HG03378 (cell line): Measurements from ENCODE around the gene MAPK10.
"Not testable (repeated sequence)": the region's sequence is repeated elsewhere in the genome, so short reads cannot be mapped to it uniquely, and the experiment has no call there.

Experiments used
- ATAC-seq: cut with Tn5 transposase; IDR thresholded peaks from one replicate; pipeline ENCODE4 v1.9.1; 2021; ENCODE audit warnings: mild to moderate bottlenecking, moderate library complexity; ENCODE audit not compliant: unreplicated experiment

Gene MAPK10

DNA sequence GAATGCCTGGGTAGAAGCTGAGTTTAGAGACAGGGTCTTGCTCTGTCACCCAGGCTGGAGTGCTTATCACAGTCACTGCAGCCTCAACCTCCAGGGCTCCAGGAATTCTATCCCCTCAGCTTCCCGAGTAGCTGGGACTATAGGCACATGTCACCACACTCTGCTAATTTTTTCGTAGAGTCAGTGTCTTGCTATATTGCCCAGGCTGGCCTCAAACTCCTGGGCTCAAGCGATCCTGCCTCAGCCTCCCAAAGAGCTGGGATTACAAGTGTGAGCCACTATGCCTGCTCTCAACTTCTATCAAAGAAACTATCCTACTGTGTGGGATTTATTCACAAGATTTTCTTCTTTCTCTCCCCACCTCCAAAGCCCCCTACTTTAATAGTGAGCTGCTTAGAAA is 15.7 kb downstream of the MAPK10 start:
- ATAC-seq: no peak

DNA sequence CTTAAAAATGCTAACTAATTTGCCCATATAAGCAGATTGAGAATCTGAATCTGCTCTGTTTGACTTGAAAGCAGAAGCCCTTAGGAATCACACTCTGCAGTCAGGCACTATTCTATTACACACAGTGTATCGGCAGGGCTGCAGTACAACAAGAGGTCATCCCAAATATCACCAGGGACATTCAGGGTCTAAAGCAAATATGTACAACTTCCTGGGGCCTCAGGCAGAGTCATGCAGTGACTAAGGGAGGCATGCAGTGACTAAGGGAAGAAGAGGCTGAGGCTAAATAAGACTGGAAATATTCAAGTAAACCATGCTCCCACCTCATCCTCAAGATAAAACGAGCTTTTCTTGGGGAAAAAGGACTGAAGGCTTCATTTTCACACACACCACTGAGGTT is 20.9 kb downstream of the MAPK10 start:
- ATAC-seq: no peak

DNA sequence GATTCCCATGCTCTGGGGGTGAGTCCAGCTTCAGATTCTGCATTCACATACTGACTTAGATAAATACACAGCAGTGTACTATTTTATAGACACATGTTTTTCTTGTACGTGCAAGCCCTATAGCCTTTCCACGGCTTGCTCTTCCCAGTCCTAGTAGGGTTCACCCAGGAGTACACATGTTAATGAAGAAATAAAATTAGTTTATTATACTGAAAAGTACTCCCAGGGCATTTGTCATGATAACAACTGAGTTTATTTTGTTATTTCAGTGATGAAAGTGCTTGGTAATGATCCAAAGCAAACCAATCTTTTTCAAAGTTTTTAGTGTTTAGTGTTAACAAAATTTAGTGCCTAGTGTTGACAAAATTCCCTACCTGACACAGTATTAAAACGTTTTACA is 21.3 kb downstream of the MAPK10 start:
- ATAC-seq: no peak

DNA sequence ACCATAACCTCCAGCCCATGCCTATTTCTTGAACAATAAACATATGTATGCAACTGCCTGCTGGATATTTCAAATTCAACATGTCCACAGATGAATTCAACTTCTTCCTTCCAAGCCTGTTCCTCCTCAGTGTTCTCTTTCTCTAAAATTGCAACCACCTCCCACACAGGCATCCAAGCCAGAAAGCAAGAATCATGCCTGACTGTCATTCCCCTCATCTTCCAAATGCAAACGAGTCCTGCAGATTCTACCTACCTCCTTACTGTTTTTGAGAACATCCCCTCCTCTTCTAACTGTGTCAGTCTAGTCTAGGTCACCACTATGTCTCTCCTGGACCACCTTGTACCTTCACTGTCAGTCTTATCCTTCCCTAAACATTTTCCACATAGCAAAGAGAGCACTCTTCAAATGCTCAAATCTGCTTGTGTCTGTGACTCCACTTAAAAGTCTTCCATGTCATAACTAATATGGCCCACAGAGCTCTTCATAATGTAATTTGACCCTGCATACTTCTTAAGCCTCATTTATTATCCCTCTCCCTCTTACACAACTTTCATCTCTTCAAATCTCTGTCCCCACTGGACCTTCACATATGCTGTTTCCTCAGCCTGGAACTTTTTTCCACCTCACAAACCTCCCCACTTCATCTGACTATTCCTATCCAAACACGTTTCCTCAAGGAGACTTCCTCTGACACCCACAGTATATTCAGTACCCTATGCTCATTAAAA is 25.7 kb downstream of the MAPK10 start:
- no peak for ATAC-seq

DNA sequence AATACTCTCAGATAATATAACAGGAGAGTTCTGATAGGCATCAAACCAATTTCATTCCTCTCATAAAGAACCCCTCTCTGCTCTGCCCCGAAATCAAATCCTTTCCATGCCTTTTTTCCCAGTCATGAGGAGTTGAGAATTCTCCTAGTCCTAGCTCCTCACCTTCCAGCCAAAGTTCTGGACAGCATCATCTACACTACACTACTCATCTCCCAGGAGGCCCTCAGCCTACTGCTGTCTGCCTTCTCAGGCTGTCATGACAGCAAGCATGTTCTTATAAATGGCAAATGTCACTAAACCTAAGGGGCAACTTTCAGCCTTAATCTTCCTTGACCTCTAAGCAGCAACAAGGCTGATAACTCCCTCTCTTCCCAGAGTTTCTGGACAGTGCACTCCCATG is 26.6 kb downstream of the MAPK10 start:
- no peak for ATAC-seq

DNA sequence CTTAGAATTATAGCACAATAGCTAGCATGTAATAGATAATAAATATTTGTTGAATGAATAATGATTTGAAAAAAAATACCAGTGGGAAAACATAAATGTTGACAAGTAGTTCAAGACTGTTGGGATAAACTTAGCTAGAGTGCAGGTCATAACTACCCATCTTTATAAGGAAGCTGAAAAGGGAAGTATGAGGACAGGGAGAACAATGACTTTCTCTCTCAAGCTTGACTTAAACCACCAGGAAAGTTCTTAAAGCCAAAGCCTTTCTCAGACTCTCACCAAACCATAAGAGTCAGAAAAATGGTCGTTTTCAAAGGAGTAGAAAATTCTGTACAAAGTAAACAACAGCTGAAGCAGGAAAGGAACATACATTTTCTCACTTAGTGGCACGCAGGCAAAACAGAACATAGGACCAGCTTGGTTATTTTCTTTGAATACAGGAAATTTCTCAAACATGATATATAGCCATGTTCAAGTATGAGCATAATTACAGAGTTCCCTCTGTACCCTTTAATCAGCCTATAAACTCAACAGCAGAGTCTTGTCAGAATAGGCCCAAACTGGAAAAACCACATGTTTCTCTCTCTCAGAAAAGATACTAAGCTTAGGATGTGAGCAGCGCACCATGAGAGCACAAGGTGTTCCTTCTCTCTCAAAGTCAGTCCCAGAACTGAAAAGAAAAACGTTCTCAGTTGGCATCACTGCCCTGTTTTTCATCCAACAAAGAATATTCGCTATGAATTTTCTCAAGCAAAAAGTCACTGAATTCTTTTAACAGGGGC is 28.7 kb downstream of the MAPK10 start:
- ATAC-seq: no peak

DNA sequence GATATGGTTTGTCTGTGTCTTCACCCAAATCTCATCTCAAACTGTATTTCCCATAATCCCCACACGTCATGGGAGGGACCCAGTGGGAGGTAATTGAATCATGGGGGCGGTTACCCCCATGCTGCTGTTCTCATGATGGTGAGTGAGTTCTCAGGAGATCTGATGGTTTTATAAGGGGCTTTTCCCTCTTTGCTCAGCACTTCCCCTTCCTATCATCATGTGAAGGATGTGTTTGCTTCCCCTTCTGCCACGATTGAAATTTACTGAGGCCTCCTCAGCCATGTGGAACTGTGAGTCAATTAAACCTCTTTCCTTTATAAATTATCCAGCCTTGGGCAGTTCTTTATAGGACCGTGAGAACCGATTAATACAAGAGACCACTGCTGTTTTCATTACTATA is 29.4 kb downstream of the MAPK10 start:
- not testable (repeated sequence) for ATAC-seq

DNA sequence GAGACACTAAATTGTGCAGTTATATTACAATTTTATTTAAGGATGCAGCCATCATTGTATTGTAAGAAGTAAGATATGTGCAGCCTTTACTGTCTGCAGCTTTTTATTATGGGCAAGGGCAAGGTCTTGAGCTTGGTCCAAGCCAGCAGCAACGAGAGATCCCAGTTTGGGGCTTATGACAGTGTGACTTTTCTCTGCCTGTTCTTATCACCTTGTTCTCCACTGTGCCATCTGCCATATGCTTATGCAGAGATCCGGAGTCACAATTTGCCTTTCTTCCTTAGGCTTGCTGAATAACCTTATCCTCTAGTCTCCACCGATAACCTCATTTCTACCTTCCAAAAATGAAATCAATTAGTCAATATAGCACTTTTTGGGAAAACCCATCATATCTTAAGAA is 30.4 kb downstream of the MAPK10 start:
- no peak for ATAC-seq

DNA sequence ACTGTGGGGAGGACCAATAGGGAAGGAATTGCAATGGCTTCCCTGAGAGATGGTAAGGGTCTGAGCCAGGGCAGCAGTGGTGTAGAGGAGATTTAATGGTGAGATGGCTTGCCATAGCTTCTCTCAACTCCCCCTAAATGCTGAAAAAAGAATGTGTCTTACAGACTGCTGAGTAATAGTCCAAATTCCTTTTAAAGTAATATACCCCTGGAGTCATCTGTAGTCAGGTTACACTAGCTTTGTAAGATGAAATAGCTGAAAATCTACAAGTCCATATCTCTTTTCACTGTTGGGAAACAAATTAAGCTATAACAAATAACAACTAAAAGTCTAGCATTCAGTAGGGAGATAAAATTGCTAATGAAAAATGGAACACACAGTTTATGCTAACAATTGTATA is 33.5 kb downstream of the MAPK10 start:
- ATAC-seq: no peak

DNA sequence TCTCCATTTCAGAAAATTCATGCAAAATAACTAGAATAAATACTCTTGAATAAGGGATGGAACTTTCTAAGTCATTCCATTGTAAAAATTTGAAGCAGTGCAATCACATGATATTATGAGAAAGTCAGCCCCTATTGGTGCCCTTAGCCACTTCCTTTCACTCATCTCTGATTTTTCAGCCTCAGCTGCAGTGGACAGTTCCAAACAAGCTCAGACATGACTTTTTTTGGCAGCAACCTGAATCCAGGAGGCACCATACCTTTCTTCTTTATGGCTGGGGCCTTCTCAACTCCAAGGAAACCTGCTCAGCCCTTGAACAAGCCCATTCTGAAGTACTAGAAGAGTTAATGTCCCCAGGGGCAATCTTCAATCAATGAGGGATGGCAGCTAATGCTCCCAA is 40.5 kb downstream of the MAPK10 start:
- ATAC-seq: no peak

DNA sequence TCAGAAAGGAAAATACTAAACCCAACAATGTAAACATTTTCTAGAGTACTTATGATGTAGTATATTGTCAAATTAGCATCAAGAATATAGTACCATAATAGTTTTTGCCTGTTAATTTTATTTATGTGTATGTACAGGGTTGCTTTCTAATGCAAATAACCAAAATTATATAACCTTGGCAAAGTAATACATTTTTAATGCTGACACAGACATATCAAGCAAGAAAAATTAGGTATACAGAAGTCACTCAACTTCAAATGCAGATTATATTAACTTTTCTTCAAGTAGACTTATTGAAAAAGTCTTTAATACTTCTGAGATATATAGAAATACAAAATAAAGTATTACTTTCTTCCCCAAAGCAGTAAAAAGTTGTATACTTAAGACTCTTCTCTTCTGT is 44.3 kb downstream of the MAPK10 start:
- ATAC-seq: no peak

DNA sequence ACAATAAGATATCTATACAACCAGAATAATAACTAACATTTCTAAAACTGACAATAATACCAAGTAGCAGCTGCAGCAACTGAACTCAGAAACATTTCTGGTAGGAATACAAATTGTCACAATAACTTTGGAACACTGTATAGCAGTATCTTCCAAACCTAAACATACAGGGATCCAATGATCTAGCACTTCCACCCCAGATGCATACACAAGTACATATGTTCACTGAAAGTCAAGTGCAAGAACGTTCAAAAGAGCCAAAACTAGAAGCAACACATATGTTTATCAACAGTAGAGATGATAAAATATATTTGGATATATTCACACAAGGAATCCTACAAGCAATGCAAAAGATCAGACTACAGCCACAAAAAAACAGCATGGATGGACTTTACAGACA is 46.2 kb downstream of the MAPK10 start:
- no peak for ATAC-seq

DNA sequence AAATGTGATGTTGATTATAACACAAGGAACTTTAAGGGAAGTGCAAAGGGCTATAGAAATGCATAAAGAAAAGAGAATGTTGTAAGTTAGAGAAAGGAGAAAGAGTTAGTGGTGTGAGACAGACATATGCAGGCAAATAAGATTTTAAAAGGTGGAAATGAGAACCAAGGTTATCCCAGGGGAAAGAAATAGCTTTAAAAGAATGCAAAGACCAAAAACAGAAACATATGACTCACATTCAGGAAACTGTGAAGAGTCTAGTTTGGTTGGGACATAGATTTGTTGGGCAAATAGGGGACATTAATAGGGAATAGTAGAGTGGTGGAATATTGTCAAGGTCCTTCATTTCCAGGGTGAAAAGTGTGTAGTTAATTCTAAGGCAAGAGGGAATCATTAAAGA is 52.4 kb downstream of the MAPK10 start:
- no peak for ATAC-seq

DNA sequence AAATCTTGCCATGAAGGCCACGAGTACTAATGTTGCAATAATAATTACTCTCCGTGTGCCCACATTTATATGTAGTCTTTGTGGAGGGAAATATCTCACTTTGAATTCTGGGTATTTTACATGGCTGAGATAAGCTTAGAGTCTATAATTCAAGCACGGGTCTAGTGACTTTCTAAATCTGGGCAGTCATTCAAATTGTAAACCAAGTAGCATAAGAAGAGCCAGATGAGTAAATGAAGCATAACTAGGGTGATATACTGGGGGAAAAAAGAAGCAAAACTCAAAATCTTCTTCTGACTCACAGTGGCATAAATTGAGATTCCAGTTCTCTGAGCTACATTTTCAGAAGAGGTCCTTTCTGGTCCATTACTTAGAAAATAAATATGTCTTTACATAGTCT is 53.0 kb downstream of the MAPK10 start:
- ATAC-seq: no peak

DNA sequence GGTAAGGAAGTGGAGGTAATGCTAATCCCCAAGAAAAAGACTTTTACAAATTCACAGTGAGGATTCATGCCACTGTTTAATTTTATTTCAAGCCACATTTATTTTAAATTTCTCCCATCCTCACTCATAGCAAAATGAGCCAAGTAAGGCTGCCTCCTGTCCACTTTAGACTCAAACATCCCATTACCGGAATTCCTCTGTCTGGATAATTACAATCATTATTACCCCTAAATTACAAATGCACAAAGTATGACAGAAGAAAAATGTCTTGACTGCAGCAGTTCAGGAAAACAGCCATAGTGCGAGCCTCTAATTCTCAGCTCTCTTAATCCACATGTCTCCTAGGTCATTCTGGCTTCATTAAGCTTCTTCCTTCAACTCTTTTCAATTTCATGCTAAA is 57.0 kb downstream of the MAPK10 start:
- ATAC-seq: no peak

DNA sequence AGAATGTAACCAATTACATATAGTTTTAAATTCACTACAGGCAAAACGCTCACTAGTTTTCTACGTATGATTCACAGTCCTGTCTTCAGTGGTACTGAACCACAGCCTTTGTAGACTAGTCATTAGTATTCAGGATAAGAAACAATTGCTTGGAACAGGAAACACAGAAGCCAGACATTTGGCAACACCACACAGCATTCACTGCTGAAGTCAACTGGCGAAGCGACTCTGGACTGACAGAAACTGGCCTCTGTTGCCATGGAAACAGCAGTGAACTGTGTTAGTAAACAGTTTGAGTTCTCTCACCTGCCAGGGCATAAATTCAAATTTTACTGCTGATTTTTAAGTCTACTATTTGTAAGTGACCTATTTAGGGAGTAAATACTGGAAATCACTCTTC is 57.6 kb downstream of the MAPK10 start:
- no peak for ATAC-seq

DNA sequence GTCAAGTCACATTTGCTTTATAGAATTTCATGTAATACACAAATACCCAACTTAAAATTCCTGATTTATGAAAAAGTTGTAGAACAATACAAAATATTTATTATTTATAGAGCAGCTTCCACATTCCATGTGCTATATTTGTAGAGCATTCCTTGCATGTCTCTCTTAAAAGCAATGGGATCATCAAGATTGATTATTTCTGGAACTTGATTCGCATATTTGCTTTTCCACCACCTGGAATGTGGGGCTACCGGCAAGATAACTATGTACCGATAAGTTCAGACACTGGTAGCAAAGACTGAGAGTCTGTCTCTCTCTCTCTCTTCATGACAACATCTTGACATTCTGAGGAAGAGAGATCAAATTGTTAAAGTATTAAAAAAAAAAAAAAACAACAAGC is 59.3 kb downstream of the MAPK10 start:
- ATAC-seq: no peak

DNA sequence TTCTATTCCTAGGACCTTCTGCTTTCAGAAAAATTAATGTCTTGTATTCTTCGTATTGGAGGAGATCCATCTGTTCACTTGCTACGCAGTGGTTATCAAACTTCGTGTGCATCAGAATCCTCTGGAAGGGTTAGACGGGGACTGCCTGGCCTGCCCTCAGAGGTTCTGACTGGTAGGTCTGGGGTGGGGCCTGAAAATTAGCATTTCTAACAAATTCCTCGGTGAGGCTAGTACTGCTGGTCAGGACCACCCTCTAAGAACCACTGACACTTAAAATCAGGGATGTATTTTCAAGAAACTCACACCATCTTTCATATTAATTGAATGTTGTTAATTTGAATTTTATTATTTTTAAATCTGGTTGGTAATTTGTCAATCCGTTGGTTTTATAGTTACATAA is 63.0 kb downstream of the MAPK10 start:
- ATAC-seq: no peak

DNA sequence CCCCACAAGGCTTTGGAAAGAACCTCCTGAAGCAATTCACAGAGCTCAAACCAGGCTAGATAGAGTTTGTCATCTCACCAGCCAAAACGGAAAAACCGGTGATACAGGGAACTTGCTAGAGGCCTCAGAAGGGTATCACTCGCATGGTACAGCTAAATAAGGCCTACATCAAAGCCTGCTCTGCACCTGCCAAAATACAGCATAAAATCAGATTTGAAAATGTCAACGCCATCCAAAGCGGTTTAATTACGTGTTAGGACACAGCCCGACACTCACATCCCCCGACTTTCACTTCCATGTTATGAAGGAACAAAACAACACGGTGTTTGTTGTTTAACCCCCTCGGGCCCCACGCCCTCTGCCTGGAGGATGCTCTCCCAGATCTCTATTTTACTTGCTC is 65.0 kb downstream of the MAPK10 start:
- no peak for ATAC-seq

DNA sequence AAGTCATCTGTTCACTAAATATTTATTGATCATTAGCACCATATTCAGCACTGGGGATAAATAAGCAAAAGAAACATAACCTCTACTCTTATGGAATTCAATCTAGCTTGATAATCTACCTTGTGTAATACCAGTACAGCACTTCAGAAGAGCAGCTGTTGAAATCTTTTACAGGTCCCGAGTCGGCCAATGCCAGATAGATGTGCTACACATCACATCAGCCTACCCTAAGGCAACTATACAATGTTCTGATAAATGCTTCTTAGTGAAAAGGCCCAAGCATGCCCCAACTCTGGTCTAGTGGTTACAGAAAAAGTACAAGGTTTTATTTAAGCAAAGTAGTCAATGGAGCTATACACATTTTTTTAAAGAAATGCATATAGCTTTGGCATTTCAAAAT is 68.7 kb downstream of the MAPK10 start:
- ATAC-seq: no peak

DNA sequence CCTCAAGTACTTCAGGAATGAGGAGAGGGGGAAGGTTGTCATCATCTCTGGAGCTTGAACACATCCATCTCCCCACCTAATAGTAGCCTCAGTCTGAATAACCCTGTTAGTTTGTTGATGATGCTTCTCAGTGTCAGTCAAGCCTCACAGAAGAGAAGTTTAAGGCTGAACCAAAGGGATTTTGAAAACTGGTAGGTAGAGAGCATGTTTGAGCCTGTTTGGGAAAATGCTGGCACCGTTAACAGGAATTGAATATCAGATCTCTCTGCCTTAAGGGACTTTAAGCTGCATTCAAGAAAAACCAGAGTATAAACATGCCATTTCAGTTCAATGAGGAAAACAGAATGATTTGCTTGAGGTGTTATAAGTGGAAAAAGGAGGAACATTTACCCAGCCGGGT is 73.1 kb downstream of the MAPK10 start:
- ATAC-seq: no peak

DNA sequence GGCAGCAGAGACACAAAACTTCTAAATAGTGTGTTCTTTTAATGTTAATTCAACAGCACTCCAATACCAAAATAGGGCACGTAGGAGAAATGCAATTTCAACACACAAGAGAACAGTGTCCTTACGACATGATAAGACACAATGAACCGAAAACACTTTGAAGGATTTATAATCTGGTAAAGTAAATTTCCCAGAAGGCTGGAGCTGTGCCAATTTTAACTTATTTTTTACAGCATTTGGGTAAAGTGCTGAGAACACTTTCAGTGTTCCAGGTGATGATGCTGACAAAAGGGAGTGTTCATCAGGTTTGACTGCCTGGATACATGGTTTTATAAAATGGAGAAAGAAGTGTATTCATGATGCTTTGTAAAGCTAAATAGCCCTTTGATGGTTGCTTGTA is 76.5 kb downstream of the MAPK10 start:
- no peak for ATAC-seq

DNA sequence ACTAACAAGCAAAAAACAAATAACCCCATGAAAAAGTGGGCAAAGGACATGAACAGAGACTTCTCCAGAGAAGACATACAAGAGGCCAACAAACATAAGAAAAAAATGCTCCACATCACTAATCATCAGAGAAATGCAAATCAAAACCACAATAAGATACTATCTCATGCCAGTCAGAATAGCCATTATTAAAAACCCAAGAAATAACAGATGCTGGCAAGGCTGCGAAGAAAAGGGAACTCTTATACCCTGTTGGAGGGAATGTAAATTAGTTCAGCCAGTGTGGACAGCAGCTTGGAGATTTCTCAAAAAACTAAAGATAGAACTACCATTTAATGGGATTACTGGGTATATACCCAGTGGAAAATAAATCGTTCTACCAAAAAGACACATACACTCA is 79.6 kb downstream of the MAPK10 start:
- ATAC-seq: no peak
